Measurements from ENCODE around the gene MACROD2. TPM values are rescaled to one million over a fixed set of nuclear protein-coding genes. Genes with fewer than 3 reads are reported as not detected.

The MACROD2 gene
- total and polyA plus RNA-seq, 2 experiments from 2014 or later = 2.8 to 4.3 TPM

- no peak for TF ChIP-seq REST (IDR thresholded peaks at IDR 0.05; ENCODE audit: unreplicated experiment)
- TF ChIP-seq CREB1 (CRISPR knock-in tag; IDR thresholded peaks at IDR 0.05; ENCODE audit: low read depth) = no peak
- no peak for TF ChIP-seq ZNF114 (CRISPR knock-in tag; IDR thresholded peaks at IDR 0.05)
These were observed 1401.6 kb downstream of the MACROD2 start (continued) for GRCh38 chr20:15396900-15397299.

- H3F3A ChIP-seq (replicated peaks; ENCODE audit: low read depth) = no peaks in the 10 kb centered on the region
- TF ChIP-seq ZNF114 (CRISPR knock-in tag; IDR thresholded peaks at IDR 0.05) = no peak
- no peak for TF ChIP-seq REST (IDR thresholded peaks at IDR 0.05; ENCODE audit: unreplicated experiment)
- TF ChIP-seq STAT1 (IDR thresholded peaks at IDR 0.05; ENCODE audit: unreplicated experiment) = no peak
- TF ChIP-seq EZH2phosphoT487 (IDR thresholded peaks at IDR 0.05; ENCODE audit: unreplicated experiment) = no peak
- TF ChIP-seq POLR2AphosphoS5 (IDR thresholded peaks at IDR 0.05; ENCODE audit: low read depth) = no peak
- TF ChIP-seq, protein P1, sequence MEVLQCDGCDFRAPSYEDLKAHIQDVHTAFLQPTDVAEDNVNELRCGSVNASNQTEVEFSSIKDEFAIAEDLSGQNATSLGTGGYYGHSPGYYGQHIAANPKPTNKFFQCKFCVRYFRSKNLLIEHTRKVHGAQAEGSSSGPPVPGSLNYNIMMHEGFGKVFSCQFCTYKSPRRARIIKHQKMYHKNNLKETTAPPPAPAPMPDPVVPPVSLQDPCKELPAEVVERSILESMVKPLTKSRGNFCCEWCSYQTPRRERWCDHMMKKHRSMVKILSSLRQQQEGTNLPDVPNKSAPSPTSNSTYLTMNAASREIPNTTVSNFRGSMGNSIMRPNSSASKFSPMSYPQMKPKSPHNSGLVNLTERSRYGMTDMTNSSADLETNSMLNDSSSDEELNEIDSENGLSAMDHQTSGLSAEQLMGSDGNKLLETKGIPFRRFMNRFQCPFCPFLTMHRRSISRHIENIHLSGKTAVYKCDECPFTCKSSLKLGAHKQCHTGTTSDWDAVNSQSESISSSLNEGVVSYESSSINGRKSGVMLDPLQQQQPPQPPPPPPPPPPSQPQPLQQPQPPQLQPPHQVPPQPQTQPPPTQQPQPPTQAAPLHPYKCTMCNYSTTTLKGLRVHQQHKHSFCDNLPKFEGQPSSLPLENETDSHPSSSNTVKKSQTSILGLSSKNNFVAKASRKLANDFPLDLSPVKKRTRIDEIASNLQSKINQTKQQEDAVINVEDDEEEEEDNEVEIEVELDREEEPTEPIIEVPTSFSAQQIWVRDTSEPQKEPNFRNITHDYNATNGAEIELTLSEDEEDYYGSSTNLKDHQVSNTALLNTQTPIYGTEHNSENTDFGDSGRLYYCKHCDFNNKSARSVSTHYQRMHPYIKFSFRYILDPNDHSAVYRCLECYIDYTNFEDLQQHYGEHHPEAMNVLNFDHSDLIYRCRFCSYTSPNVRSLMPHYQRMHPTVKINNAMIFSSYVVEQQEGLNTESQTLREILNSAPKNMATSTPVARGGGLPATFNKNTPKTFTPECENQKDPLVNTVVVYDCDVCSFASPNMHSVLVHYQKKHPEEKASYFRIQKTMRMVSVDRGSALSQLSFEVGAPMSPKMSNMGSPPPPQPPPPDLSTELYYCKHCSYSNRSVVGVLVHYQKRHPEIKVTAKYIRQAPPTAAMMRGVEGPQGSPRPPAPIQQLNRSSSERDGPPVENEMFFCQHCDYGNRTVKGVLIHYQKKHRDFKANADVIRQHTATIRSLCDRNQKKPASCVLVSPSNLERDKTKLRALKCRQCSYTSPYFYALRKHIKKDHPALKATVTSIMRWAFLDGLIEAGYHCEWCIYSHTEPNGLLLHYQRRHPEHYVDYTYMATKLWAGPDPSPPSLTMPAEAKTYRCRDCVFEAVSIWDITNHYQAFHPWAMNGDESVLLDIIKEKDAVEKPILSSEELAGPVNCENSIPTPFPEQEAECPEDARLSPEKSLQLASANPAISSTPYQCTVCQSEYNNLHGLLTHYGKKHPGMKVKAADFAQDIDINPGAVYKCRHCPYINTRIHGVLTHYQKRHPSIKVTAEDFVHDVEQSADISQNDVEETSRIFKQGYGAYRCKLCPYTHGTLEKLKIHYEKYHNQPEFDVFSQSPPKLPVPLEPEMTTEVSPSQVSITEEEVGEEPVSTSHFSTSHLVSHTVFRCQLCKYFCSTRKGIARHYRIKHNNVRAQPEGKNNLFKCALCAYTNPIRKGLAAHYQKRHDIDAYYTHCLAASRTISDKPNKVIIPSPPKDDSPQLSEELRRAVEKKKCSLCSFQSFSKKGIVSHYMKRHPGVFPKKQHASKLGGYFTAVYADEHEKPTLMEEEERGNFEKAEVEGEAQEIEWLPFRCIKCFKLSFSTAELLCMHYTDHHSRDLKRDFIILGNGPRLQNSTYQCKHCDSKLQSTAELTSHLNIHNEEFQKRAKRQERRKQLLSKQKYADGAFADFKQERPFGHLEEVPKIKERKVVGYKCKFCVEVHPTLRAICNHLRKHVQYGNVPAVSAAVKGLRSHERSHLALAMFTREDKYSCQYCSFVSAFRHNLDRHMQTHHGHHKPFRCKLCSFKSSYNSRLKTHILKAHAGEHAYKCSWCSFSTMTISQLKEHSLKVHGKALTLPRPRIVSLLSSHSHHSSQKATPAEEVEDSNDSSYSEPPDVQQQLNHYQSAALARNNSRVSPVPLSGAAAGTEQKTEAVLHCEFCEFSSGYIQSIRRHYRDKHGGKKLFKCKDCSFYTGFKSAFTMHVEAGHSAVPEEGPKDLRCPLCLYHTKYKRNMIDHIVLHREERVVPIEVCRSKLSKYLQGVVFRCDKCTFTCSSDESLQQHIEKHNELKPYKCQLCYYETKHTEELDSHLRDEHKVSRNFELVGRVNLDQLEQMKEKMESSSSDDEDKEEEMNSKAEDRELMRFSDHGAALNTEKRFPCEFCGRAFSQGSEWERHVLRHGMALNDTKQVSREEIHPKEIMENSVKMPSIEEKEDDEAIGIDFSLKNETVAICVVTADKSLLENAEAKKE (CRISPR knock-in tag; IDR thresholded peaks at IDR 0.05) = no peak
- no peak for TF ChIP-seq EZH2 (IDR thresholded peaks at IDR 0.05; ENCODE audit: low read depth, unreplicated experiment)
- TF ChIP-seq, protein P2, sequence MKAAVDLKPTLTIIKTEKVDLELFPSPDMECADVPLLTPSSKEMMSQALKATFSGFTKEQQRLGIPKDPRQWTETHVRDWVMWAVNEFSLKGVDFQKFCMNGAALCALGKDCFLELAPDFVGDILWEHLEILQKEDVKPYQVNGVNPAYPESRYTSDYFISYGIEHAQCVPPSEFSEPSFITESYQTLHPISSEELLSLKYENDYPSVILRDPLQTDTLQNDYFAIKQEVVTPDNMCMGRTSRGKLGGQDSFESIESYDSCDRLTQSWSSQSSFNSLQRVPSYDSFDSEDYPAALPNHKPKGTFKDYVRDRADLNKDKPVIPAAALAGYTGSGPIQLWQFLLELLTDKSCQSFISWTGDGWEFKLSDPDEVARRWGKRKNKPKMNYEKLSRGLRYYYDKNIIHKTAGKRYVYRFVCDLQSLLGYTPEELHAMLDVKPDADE (IDR thresholded peaks at IDR 0.05) = no peak
- no peak for TF ChIP-seq CREB1 (CRISPR knock-in tag; IDR thresholded peaks at IDR 0.05; ENCODE audit: low read depth)
- peaks cover 5% of the 10 kb centered on the region; the same call in 1 of the 2 replicates for H3K4me1 ChIP-seq (ENCODE audit: insufficient read depth)
- peaks cover 4% of the 10 kb centered on the region for H3K27me3 Mint-ChIP-seq (ENCODE audit: insufficient read depth, low read depth, poor library complexity)
- no peaks in the 10 kb centered on the region for H3K79me2 ChIP-seq (replicated peaks; ENCODE audit: insufficient read depth)
- peaks cover 6% of the 10 kb centered on the region for H3K9me3 Mint-ChIP-seq
- ATAC-seq = no peak
- no peak overlapping the region for H3K4me2 ChIP-seq
- H2AFZ ChIP-seq = no peak overlapping the region
- H4K20me1 ChIP-seq (replicated peaks; ENCODE audit: insufficient read depth) = no peaks in the 10 kb centered on the region
- no peak overlapping the region for H3K4me3 ChIP-seq
- DNase-seq (ENCODE audit: low spot score) = no peak
- peaks cover 6% of the 10 kb centered on the region for H3K4me1 Mint-ChIP-seq
- peaks cover 5% of the 10 kb centered on the region for H3K9me2 ChIP-seq (ENCODE audit: insufficient read depth)
- no peak overlapping the region for H3K27ac ChIP-seq (ENCODE audit: low read depth)
- H3K36me3 ChIP-seq (ENCODE audit: insufficient read depth) = no peaks in the 10 kb centered on the region
- H3K27ac Mint-ChIP-seq = no peak overlapping the region
- no peaks in the 10 kb centered on the region for H3K27me3 ChIP-seq (ENCODE audit: insufficient read depth)
- no peak overlapping the region for H3K4me3 Mint-ChIP-seq
- no peaks in the 10 kb centered on the region; the same call in 1 of the 3 replicates for H3K36me3 Mint-ChIP-seq (ENCODE audit: low read depth)
These were observed 1404.5 kb downstream of the MACROD2 start for GRCh38 chr20:15399781-15400180.

Data from GM23338 (cell line).